ENCODE measurements around the gene RSU1.

RSU1 gene

DNA sequence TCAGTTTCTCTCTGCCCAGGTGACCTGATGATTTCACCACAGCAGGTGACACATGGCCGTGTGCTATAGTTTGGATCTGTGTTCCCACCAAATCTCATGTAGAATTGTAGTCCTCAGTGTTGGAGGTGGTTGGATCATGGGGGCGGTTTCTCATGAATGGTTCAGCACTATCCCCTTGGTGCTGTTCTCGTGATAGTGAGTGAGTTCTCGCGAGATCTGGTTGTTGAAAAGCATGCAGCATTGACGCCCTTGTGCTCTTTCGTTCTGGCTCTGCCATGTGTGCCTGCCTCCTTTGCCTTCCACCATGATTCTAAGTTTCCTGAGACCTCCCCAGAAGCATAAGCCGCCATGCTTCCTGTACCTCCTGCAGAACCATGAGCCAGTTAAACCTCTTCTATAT, 210.3 kb downstream of the RSU1 start:
- no peaks in the 10 kb centered on the region for H3K9me3 ChIP-seq
- no peak overlapping the region for H3K4me3 ChIP-seq
- H3K27me3 ChIP-seq (ENCODE audit: low read depth), result no peaks in the 10 kb centered on the region
- in situ Hi-C loops (cut with MboI; ENCODE audit: low sequenced_read_pairs), result no loop called here
- no peaks in the 10 kb centered on the region for H3K4me1 ChIP-seq
- H3K36me3 ChIP-seq (replicated peaks), result no peaks in the 10 kb centered on the region
- DNase-seq (ENCODE audit: low spot score in 2 of 2), result no peak

- Histone ChIP-seq H3K4me3 (no peak overlapping the region), H3K4me1 (no peaks in the 10 kb centered on the region), H3K27me3 (ENCODE audit: low read depth) (no peaks in the 10 kb centered on the region), H3K9me3 (no peaks in the 10 kb centered on the region), H3K36me3 (replicated peaks) (no peaks in the 10 kb centered on the region)
- DNase-seq (ENCODE audit: low spot score in 2 of 2), result no peak
- in situ Hi-C loops (cut with MboI; ENCODE audit: low sequenced_read_pairs), result no loop called here
Observed at GRCh38 chr10:16606421-16606820, 210.8 kb downstream of the RSU1 start.

- in situ Hi-C loops (cut with MboI; ENCODE audit: low sequenced_read_pairs), result no loop called here
- Histone ChIP-seq H3K4me3 (no peak overlapping the region), H3K36me3 (replicated peaks) (no peaks in the 10 kb centered on the region), H3K4me1 (no peaks in the 10 kb centered on the region), H3K27me3 (ENCODE audit: low read depth) (no peaks in the 10 kb centered on the region), H3K9me3 (no peaks in the 10 kb centered on the region)
- DNase-seq (ENCODE audit: low spot score in 2 of 2), result no peak
Observed at GRCh38 chr10:16603308-16603707, 213.9 kb downstream of the RSU1 start.

DNA sequence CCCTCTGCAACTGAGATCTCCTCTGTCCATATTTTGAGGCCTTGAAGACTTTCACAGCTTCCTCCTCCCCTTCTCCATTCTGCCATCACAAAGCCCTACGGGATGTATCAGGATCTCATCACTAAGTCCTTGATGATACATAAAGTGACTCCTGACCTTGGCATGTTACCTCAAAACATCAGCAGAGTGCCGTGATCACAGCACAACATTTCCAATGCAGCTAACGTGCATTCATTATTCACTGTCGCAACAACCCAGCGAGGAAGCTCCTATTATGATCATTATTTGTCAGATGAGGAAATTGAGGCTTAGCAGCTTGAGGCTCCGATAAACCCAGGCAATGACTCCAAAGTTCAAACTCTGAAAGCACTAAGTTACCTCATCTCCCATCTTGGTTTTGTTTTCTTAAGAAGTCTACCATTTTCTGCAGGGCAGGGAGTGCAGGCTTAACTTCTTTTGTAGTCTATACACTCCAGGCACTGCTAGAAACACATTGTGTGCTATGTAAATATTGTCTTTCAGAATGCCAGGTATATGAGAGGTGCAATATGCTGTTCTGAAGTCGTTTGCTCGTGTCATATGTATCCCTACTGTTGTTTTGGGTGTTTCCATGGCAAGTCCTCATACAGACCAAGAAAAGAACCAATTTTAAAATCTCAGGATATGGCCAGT, 215.0 kb downstream of the RSU1 start:
- DNase-seq (ENCODE audit: low spot score in 2 of 2), result no peak
- Histone ChIP-seq H3K4me1 (no peaks in the 10 kb centered on the region; the same call in 1 of the 2 replicates), H3K4me3 (no peak overlapping the region), H3K27me3 (ENCODE audit: low read depth) (no peaks in the 10 kb centered on the region), H3K9me3 (no peaks in the 10 kb centered on the region), H3K36me3 (replicated peaks) (no peaks in the 10 kb centered on the region)
- in situ Hi-C loops (cut with MboI; ENCODE audit: low sequenced_read_pairs), result no loop called here

GRCh38 chr10:16599662-16600061, 217.6 kb downstream of the RSU1 start:
- no peaks in the 10 kb centered on the region; the same call in 1 of the 2 replicates for H3K4me1 ChIP-seq
- in situ Hi-C loops (cut with MboI; ENCODE audit: low sequenced_read_pairs), result no loop called here
- H3K4me3 ChIP-seq, result no peak overlapping the region
- no peak for DNase-seq (ENCODE audit: low spot score in 2 of 2)
- no peaks in the 10 kb centered on the region for H3K27me3 ChIP-seq (ENCODE audit: low read depth)
- no peaks in the 10 kb centered on the region for H3K36me3 ChIP-seq (replicated peaks)
- no peaks in the 10 kb centered on the region for H3K9me3 ChIP-seq

GRCh38 chr10:16597656-16598055, 219.6 kb downstream of the RSU1 start:
- DNase-seq (ENCODE audit: low spot score in 2 of 2), result peak; percentile 60 to 65
- no peaks in the 10 kb centered on the region for H3K36me3 ChIP-seq (replicated peaks)
- no peaks in the 10 kb centered on the region for H3K9me3 ChIP-seq

DNA sequence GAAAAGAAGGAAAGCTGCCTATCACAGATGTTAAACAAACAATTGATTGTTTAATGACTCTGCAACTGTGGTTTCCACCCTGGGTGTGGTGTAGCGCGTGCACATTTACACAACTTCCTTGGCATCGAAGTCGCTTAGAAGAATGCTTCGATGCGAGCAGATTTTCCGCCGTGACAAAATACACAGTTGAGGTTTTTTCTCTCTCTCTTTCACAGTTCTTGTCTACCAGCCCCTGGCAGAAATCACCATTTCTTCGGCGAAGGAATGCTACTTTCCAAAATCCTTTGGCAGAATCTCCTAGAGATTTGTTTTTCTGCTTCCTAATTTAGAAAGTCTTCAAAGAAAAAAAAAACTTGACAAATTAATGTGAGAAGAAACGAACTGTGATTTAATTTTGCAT, 224.8 kb downstream of the RSU1 start:
- H3K9me3 ChIP-seq, result no peaks in the 10 kb centered on the region
- in situ Hi-C loops (cut with MboI; ENCODE audit: low sequenced_read_pairs), result no loop called here
- DNase-seq (ENCODE audit: low spot score in 2 of 2), result no peak

More at GRCh38 chr10:16597656-16598055, 219.6 kb downstream of the RSU1 start:
- Histone ChIP-seq H3K27me3 (ENCODE audit: low read depth) (no peaks in the 10 kb centered on the region), H3K4me1 (peaks cover 10% of the 10 kb centered on the region), H3K4me3 (no peak overlapping the region)
- in situ Hi-C loops (cut with MboI; ENCODE audit: low sequenced_read_pairs), result no loop called here

DNA sequence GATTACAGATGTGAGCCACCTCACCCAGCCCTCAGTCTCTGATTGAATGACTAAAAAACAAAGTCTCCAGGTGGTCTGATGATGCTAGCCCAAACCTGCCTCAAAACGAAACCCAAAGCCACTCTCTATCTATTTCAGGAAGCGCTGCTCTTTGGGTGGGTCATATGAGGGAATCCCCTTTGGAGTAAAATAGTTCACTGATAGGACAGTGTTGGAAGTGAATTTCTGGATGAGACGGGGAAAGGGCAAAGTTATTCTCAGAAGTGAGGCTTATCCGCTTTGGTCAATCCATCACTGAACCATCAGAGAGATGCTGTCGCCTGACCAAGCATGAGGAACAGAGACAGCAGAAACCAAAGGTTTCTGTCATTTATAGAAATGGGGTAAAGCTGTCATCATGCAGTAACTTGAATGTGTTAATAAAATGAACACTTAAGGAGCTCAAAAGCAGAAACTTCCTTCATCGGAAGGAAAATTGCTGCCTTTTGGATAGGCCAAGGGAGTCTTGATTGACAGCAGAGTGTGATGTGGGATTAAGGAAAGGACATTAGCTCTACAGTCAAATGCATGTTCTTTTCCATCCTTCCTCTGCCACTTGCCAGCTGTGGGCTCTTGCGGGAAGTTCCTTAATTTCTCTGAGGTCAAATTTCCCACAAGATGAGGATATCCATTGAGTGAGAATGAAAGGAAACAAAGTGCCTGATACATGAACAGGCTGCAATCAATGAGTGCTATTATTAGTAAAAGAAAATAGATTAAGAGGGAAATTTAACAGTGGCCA, 230.7 kb downstream of the RSU1 start:
- in situ Hi-C loops (cut with MboI; ENCODE audit: low sequenced_read_pairs), result no loop called here
- DNase-seq (ENCODE audit: low spot score in 2 of 2), result no peak
- no peaks in the 10 kb centered on the region for H3K4me1 ChIP-seq
- no peaks in the 10 kb centered on the region for H3K36me3 ChIP-seq (replicated peaks)
- no peaks in the 10 kb centered on the region for H3K9me3 ChIP-seq
- no peak overlapping the region for H3K4me3 ChIP-seq
- H3K27me3 ChIP-seq (ENCODE audit: low read depth), result no peaks in the 10 kb centered on the region

More for the DNA sequence above, 224.8 kb downstream of the RSU1 start:
- peaks cover 15% of the 10 kb centered on the region for H3K4me1 ChIP-seq
- no peaks in the 10 kb centered on the region for H3K27me3 ChIP-seq (ENCODE audit: low read depth)
- no peak overlapping the region for H3K4me3 ChIP-seq
- H3K36me3 ChIP-seq (replicated peaks), result no peaks in the 10 kb centered on the region

DNA sequence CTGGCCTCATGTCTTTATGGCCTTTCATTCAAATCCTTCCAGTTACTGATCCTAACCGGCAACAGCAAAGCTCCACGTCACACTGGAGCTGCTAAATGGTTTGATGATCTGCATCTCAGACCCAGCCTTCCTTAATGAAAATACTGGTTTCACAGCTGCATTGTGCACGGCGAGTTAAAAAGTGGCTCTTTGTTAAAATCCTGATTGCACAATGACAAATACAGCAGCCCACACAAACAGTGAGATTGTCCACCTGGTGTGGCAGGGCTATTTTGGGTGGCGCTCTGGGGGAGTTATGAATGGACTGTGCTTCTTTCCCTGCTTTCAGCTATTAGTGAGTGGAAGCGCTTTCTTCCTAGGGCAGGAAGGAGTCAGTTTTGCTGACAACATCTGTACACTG, 232.1 kb downstream of the RSU1 start:
- H3K4me1 ChIP-seq, result no peaks in the 10 kb centered on the region
- no peaks in the 10 kb centered on the region for H3K9me3 ChIP-seq
- no peaks in the 10 kb centered on the region for H3K36me3 ChIP-seq (replicated peaks)
- no peaks in the 10 kb centered on the region for H3K27me3 ChIP-seq (ENCODE audit: low read depth)
- no peak for DNase-seq (ENCODE audit: low spot score in 2 of 2)
- in situ Hi-C loops (cut with MboI; ENCODE audit: low sequenced_read_pairs), result no loop called here
- H3K4me3 ChIP-seq, result no peak overlapping the region

- in situ Hi-C loops (cut with MboI; ENCODE audit: low sequenced_read_pairs), result no loop called here
- no peak overlapping the region for H3K4me3 ChIP-seq
- no peaks in the 10 kb centered on the region for H3K27me3 ChIP-seq (ENCODE audit: low read depth)
- no peaks in the 10 kb centered on the region for H3K9me3 ChIP-seq
- DNase-seq (ENCODE audit: low spot score in 2 of 2), result no peak
- no peaks in the 10 kb centered on the region for H3K36me3 ChIP-seq (replicated peaks)
- no peaks in the 10 kb centered on the region for H3K4me1 ChIP-seq
Observed at GRCh38 chr10:16583382-16583781, 233.8 kb downstream of the RSU1 start.

- H3K36me3 ChIP-seq (replicated peaks), result no peaks in the 10 kb centered on the region
- no peaks in the 10 kb centered on the region for H3K9me3 ChIP-seq
- no peaks in the 10 kb centered on the region for H3K4me1 ChIP-seq
- DNase-seq (ENCODE audit: low spot score in 2 of 2), result no peak
- no peak overlapping the region for H3K4me3 ChIP-seq
- no peaks in the 10 kb centered on the region for H3K27me3 ChIP-seq (ENCODE audit: low read depth)
- in situ Hi-C loops (cut with MboI; ENCODE audit: low sequenced_read_pairs), result no loop called here
Observed at GRCh38 chr10:16581202-16581601, 236.0 kb downstream of the RSU1 start.

GRCh38 chr10:16570731-16571130, 246.5 kb downstream of the RSU1 start:
- no peak overlapping the region for H3K4me3 ChIP-seq
- H3K4me1 ChIP-seq, result no peaks in the 10 kb centered on the region
- DNase-seq (ENCODE audit: low spot score in 2 of 2), result no peak
- no peaks in the 10 kb centered on the region for H3K36me3 ChIP-seq (replicated peaks)
- no peaks in the 10 kb centered on the region for H3K27me3 ChIP-seq (ENCODE audit: low read depth)
- no peaks in the 10 kb centered on the region for H3K9me3 ChIP-seq
- in situ Hi-C loops (cut with MboI; ENCODE audit: low sequenced_read_pairs), result no loop called here

- H3K4me3 ChIP-seq, result no peak overlapping the region
- DNase-seq (ENCODE audit: low spot score in 2 of 2), result no peak
- H3K9me3 ChIP-seq, result no peaks in the 10 kb centered on the region
- no peaks in the 10 kb centered on the region for H3K36me3 ChIP-seq (replicated peaks)
- no peaks in the 10 kb centered on the region for H3K4me1 ChIP-seq
- 0 out of 2 replicates have a peak, but pooled peaks cover 3% of the 10 kb centered on the region for H3K27me3 ChIP-seq (ENCODE audit: low read depth)
- in situ Hi-C loops (cut with MboI; ENCODE audit: low sequenced_read_pairs), result no loop called here
Observed at GRCh38 chr10:16566202-16566805, 250.9 kb downstream of the RSU1 start.

- Histone ChIP-seq H3K27me3 (ENCODE audit: low read depth) (0 out of 2 replicates have a peak, but pooled peaks cover 3% of the 10 kb centered on the region), H3K36me3 (replicated peaks) (no peaks in the 10 kb centered on the region), H3K9me3 (no peaks in the 10 kb centered on the region), H3K4me3 (no peak overlapping the region), H3K4me1 (no peaks in the 10 kb centered on the region)
- DNase-seq (ENCODE audit: low spot score in 2 of 2), result no peak
- in situ Hi-C loops (cut with MboI; ENCODE audit: low sequenced_read_pairs), result no loop called here
Observed at GRCh38 chr10:16565604-16566003, 251.6 kb downstream of the RSU1 start.
